Neural cell (in vitro differentiated cells): Measurements from ENCODE around the gene RPGRIP1L. TPM values are rescaled to one million over a fixed set of nuclear protein-coding genes. Genes with fewer than 3 reads are reported as not detected.

ENCODE experiments used
- H2AFZ ChIP-seq: fragments of 200-600, 300-800 bp; sonication (generic), shearing (Covaris generic); 2 replicates; pipeline ENCODE4 v1.6.0; 2014; ENCODE audit warnings: low read depth, mild to moderate bottlenecking, antibody characterized with exemption, low read length, moderate library complexity
- H3F3A ChIP-seq: fragments of 200-600 bp; shearing (Covaris generic); 2 replicates; pipeline ENCODE4 v1.6.1; 2016; ENCODE audit warnings: mild to moderate bottlenecking, moderate library complexity, mixed read lengths, antibody characterized with exemption, low read length; ENCODE audit not compliant: insufficient read depth, poor library complexity, severe bottlenecking
- H3K27ac ChIP-seq: fragments of 200-600, 300-800 bp; sonication (generic), shearing (Covaris generic); 2 replicates; pipeline ENCODE4 v1.5.1; 2014; ENCODE audit warnings: mild to moderate bottlenecking, low read length, moderate library complexity
- H3K27me3 ChIP-seq: fragments of 300-800, 200-600 bp; sonication (generic), shearing (Covaris generic); 2 replicates; pipeline ENCODE4 v1.6.0; 2014; ENCODE audit warnings: mild to moderate bottlenecking, low read depth, low read length, moderate library complexity; ENCODE audit not compliant: insufficient read depth
- H3K36me3 ChIP-seq: fragments of 300-800, 200-600 bp; sonication (generic), shearing (Covaris generic); 2 replicates; pipeline ENCODE4 v1.5.1; 2014; ENCODE audit warnings: mild to moderate bottlenecking, antibody characterized with exemption, low read length, moderate library complexity; ENCODE audit not compliant: insufficient read depth
- H3K4me2 ChIP-seq: fragments of 300-800, 200-600 bp; sonication (generic), shearing (Covaris generic); 2 replicates; pipeline ENCODE4 v1.6.0; 2014; ENCODE audit warnings: mild to moderate bottlenecking, low read length
- H3K4me3 ChIP-seq: fragments of 300-800, 200-600 bp; sonication (generic), shearing (Covaris generic); 2 replicates; pipeline ENCODE4 v1.5.1; 2014; ENCODE audit warnings: mild to moderate bottlenecking, low read length, moderate library complexity
- H3K79me2 ChIP-seq: fragments of 200-600 bp; shearing (Covaris generic); replicated peaks from 2 replicates; pipeline ENCODE4 v1.6.0; 2014; ENCODE audit warnings: mild to moderate bottlenecking, low read length, moderate library complexity; ENCODE audit not compliant: insufficient read depth
- H3K9ac ChIP-seq: fragments of 300-800, 200-600 bp; sonication (generic), shearing (Covaris generic); 2 replicates; pipeline ENCODE4 v1.6.1; 2016; ENCODE audit warnings: mild to moderate bottlenecking, low read length, mixed read lengths
- H3K9me2 ChIP-seq: fragments of 200-600 bp; shearing (Covaris generic); 2 replicates; pipeline ENCODE4 v1.6.1; 2016; ENCODE audit warnings: mild to moderate bottlenecking, low read length, mixed read lengths; ENCODE audit not compliant: insufficient read depth
- H3K9me3 ChIP-seq: fragments of 200-600, 300-800 bp; sonication (generic), shearing (Covaris generic); 2 replicates; pipeline ENCODE4 v1.6.1; 2016; ENCODE audit warnings: mild to moderate bottlenecking, mixed run types, low read length, moderate library complexity, mixed read lengths
- H4K20me1 ChIP-seq: fragments of 200-600 bp; shearing (Covaris generic); 2 replicates; pipeline ENCODE4 v1.6.1; 2016; ENCODE audit warnings: mild to moderate bottlenecking, mixed run types; ENCODE audit not compliant: insufficient read depth
- EP300 ChIP-seq: fragments of 450-650 bp; conservative IDR thresholded peaks from 2 replicates; pipeline ENCODE4 v1.6.1; 2014; ENCODE audit warnings: antibody characterized with exemption, mild to moderate bottlenecking, moderate library complexity; ENCODE audit not compliant: poor library complexity, severe bottlenecking
- EZH2 ChIP-seq: fragments of 200-600, 300-800 bp; shearing (Covaris generic), sonication (generic); IDR thresholded peaks from 2 replicates; pipeline ENCODE4 v1.6.1; 2014; ENCODE audit warnings: antibody characterized with exemption, low read length, borderline replicate concordance, mild to moderate bottlenecking; ENCODE audit not compliant: insufficient read depth, poor library complexity, severe bottlenecking
- POLR2AphosphoS5 ChIP-seq: IDR thresholded peaks from 2 replicates; pipeline ENCODE4 v1.6.1; 2012
- RAD21 ChIP-seq: fragments of 450-650 bp; conservative IDR thresholded peaks from 2 replicates; pipeline ENCODE4 v1.6.1; 2014; ENCODE audit warnings: antibody characterized with exemption, mild to moderate bottlenecking, moderate library complexity
- SMC3 ChIP-seq: fragments of 450-650 bp; conservative IDR thresholded peaks from 2 replicates; pipeline ENCODE4 v1.6.1; 2014; ENCODE audit warnings: antibody characterized with exemption, mild to moderate bottlenecking, moderate library complexity; ENCODE audit not compliant: poor library complexity
- TAF1 ChIP-seq: IDR thresholded peaks from 2 replicates; pipeline ENCODE4 v1.6.1; 2012; ENCODE audit warnings: low read depth
- polyA plus RNA-seq: library from polyadenylated mRNA; depleted of rRNA; stranded (reverse); fragments of >200 nt; gene quantifications from 2 replicates; pipeline ENCODE4 v1.2.3, GENCODE V29; 2014
- TF ChIP-seq, protein P1 (sequence below): IDR thresholded peaks from 2 replicates; pipeline ENCODE4 v1.6.1; 2012; ENCODE audit warnings: borderline replicate concordance
- TF ChIP-seq, protein P2 (sequence below): fragments of 450-650 bp; IDR thresholded peaks from 2 replicates; pipeline ENCODE4 v1.5.1; 2014; ENCODE audit warnings: antibody characterized with exemption, mild to moderate bottlenecking, moderate library complexity; ENCODE audit not compliant: poor library complexity, severe bottlenecking

Gene RPGRIP1L
- polyA plus RNA-seq, 1 donor from 2014 or later: 24.6 TPM

DNA sequence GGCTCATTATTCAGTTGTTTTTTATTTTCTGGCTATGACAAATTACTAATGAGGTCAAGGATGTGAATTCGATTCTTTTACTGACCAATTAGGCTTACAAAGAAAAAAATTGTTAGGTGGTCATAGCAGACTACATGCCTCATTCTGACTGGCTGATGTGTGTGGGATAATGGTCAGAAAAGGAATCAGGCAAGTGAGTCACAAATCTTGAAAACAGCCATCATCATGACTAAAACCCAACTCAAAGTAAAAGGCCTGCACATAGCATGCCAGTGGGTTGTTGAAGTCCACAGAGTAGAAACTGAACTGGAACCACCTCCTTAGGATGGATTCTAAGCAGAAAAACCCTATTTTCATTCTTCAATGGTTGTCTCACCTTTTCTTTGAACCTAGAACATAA, 8.6 kb downstream of the RPGRIP1L start:
- Histone ChIP-seq H3K9me2 (no peaks in the 10 kb centered on the region), H3F3A (no peaks in the 10 kb centered on the region), H3K4me2 (no peak overlapping the region), H3K79me2 (no peaks in the 10 kb centered on the region), H3K36me3 (peaks cover 17% of the 10 kb centered on the region), H3K27ac (no peak overlapping the region), H4K20me1 (no peaks in the 10 kb centered on the region), H2AFZ (no peak overlapping the region), H3K9ac (no peak overlapping the region), H3K9me3 (no peaks in the 10 kb centered on the region), H3K4me3 (no peak overlapping the region), H3K27me3 (no peaks in the 10 kb centered on the region)
- TF ChIP-seq, protein P1, sequence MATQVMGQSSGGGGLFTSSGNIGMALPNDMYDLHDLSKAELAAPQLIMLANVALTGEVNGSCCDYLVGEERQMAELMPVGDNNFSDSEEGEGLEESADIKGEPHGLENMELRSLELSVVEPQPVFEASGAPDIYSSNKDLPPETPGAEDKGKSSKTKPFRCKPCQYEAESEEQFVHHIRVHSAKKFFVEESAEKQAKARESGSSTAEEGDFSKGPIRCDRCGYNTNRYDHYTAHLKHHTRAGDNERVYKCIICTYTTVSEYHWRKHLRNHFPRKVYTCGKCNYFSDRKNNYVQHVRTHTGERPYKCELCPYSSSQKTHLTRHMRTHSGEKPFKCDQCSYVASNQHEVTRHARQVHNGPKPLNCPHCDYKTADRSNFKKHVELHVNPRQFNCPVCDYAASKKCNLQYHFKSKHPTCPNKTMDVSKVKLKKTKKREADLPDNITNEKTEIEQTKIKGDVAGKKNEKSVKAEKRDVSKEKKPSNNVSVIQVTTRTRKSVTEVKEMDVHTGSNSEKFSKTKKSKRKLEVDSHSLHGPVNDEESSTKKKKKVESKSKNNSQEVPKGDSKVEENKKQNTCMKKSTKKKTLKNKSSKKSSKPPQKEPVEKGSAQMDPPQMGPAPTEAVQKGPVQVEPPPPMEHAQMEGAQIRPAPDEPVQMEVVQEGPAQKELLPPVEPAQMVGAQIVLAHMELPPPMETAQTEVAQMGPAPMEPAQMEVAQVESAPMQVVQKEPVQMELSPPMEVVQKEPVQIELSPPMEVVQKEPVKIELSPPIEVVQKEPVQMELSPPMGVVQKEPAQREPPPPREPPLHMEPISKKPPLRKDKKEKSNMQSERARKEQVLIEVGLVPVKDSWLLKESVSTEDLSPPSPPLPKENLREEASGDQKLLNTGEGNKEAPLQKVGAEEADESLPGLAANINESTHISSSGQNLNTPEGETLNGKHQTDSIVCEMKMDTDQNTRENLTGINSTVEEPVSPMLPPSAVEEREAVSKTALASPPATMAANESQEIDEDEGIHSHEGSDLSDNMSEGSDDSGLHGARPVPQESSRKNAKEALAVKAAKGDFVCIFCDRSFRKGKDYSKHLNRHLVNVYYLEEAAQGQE: no peak
- TF ChIP-seq TAF1 (no peak), EP300 (no peak), RAD21 (no peak)

DNA sequence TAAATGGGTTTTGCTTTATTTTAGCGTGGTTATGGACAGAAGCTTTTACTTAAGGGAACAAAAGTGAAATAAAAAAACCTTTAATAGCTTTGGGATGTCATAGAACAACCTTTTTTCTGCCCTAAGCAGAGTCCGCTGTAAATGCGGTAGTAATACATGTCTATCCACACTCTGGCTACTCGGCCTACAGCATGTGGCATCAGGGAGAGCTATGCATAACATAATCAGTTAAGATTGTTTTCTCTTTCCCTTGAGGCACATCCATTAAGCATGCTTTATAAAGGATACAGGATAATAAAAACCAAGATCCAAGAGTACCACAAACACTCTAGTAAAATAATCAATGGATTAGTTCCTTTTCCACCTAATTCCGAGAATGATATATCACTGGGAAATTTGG, 10.3 kb downstream of the RPGRIP1L start:
- Histone ChIP-seq H2AFZ (no peak overlapping the region), H3K9me2 (no peaks in the 10 kb centered on the region), H3F3A (no peaks in the 10 kb centered on the region), H3K4me3 (no peak overlapping the region), H3K27ac (no peak overlapping the region), H3K9ac (no peak overlapping the region), H3K27me3 (no peaks in the 10 kb centered on the region), H3K79me2 (no peaks in the 10 kb centered on the region), H3K4me2 (no peak overlapping the region), H3K9me3 (no peaks in the 10 kb centered on the region), H3K36me3 (peaks cover 17% of the 10 kb centered on the region), H4K20me1 (no peaks in the 10 kb centered on the region)
- TF ChIP-seq EZH2 (no peak), TAF1 (no peak), EP300 (no peak), POLR2AphosphoS5 (no peak)
- TF ChIP-seq, protein P2, sequence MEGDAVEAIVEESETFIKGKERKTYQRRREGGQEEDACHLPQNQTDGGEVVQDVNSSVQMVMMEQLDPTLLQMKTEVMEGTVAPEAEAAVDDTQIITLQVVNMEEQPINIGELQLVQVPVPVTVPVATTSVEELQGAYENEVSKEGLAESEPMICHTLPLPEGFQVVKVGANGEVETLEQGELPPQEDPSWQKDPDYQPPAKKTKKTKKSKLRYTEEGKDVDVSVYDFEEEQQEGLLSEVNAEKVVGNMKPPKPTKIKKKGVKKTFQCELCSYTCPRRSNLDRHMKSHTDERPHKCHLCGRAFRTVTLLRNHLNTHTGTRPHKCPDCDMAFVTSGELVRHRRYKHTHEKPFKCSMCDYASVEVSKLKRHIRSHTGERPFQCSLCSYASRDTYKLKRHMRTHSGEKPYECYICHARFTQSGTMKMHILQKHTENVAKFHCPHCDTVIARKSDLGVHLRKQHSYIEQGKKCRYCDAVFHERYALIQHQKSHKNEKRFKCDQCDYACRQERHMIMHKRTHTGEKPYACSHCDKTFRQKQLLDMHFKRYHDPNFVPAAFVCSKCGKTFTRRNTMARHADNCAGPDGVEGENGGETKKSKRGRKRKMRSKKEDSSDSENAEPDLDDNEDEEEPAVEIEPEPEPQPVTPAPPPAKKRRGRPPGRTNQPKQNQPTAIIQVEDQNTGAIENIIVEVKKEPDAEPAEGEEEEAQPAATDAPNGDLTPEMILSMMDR: no peak

DNA sequence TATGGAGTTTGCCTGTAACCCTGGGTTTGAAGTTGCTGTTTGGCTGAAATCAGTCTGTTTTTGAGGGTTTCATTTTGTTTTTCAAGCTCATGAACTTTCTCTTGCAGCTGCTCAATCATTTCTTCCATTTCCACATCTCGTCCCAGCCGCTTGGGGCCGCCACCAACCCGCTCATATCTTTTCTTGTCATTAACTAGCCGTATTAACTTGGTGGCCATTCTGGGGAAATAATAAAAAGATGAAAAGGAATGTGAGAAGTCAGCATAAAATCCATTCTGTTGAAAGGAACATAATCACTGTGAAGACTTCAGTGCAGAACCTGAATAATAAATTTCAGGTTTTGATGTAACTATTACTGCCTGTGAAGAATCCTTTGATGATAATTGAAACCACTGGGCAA, 11.5 kb downstream of the RPGRIP1L start:
- Histone ChIP-seq H3K79me2 (no peaks in the 10 kb centered on the region), H3K9ac (no peak overlapping the region), H3K27me3 (no peaks in the 10 kb centered on the region), H3F3A (no peaks in the 10 kb centered on the region), H3K27ac (no peak overlapping the region), H3K4me3 (no peak overlapping the region), H3K36me3 (peaks cover 17% of the 10 kb centered on the region), H3K9me2 (no peaks in the 10 kb centered on the region), H3K9me3 (no peaks in the 10 kb centered on the region), H2AFZ (no peak overlapping the region), H4K20me1 (no peaks in the 10 kb centered on the region), H3K4me2 (no peak overlapping the region)
- no peak for TF ChIP-seq SMC3
- TF ChIP-seq, protein P2: peak; percentile 23
